Measurements from ENCODE around the gene USP31. TPM values are rescaled to one million over a fixed set of nuclear protein-coding genes. Genes with fewer than 3 reads are reported as not detected.

Gene USP31
- total RNA-seq, 1 experiment from 2014 or later = 16.1 TPM

DNA sequence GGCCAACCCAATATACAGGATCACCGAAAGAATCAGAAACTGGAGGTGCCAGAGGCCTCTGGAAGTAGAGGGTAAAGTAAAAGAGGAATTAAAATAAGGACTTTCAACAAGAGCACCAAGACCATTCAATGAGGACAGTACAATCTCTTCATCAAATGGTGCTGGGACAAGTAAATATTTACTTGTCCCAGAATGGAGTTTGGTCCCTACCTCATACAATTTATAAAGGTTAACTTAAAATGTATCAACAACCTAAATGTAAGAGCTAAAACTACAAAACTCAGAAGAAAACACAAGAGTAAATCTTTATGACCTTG lies 56.5 kb downstream of the USP31 start:
- Histone ChIP-seq H3K18ac (ENCODE audit: insufficient read length, low read depth, low read length) (no peak overlapping the region), H4K91ac (ENCODE audit: insufficient read length, low read depth, low read length) (no peak overlapping the region), H3K27ac (ENCODE audit: insufficient read length, low read depth, low read length) (no peak overlapping the region), H3K9ac (ENCODE audit: extremely low read depth, insufficient read length, low read length) (no peak overlapping the region), H2AFZ (ENCODE audit: low read length) (no peak overlapping the region), H3K4ac (ENCODE audit: low read depth, low read length) (no peak overlapping the region), H3K23ac (ENCODE audit: insufficient read length, low read depth, low read length) (no peak overlapping the region), H4K5ac (ENCODE audit: insufficient read length, low read depth, low read length) (no peak overlapping the region), H3K9me3 (ENCODE audit: control insufficient read depth, low read depth, low read length) (no peaks in the 10 kb centered on the region), H3K79me1 (ENCODE audit: insufficient read depth, low read depth, low read length, poor library complexity, severe bottlenecking) (no peaks in the 10 kb centered on the region), H4K8ac (replicated peaks; ENCODE audit: insufficient read length, low read depth, low read length) (no peak overlapping the region), H2BK12ac (ENCODE audit: insufficient read length, low read depth, low read length) (no peak overlapping the region), H3K23me2 (ENCODE audit: insufficient read length, low read depth, low read length, poor library complexity, severe bottlenecking) (no peaks in the 10 kb centered on the region), H2BK5ac (ENCODE audit: insufficient read length, low read length) (no peak overlapping the region), H2AK5ac (ENCODE audit: insufficient read length, low read length) (no peak overlapping the region), H3K56ac (ENCODE audit: insufficient read length, low read depth, low read length) (no peak overlapping the region), H2BK15ac (ENCODE audit: low read depth, low read length) (no peak overlapping the region), H4K20me1 (ENCODE audit: control insufficient read depth, insufficient read depth, insufficient read length) (no peaks in the 10 kb centered on the region), H2BK20ac (ENCODE audit: low read depth, low read length, poor library complexity, severe bottlenecking) (no peak overlapping the region), H3K79me2 (ENCODE audit: insufficient read depth, low read length) (no peaks in the 10 kb centered on the region), H3K14ac (ENCODE audit: insufficient read depth, low read length) (no peak overlapping the region), H3K4me1 (ENCODE audit: insufficient read depth, low read length) (no peaks in the 10 kb centered on the region), H3K27me3 (ENCODE audit: insufficient read depth, low read length) (no peaks in the 10 kb centered on the region), H3K4me2 (ENCODE audit: insufficient read depth, insufficient read length, low read length) (no peak overlapping the region), H3T11ph (ENCODE audit: low read length) (no peak overlapping the region), H2BK120ac (ENCODE audit: low read depth, low read length, poor library complexity, severe bottlenecking) (no peak overlapping the region)
- Mint-ChIP-seq H3K36me3 (ENCODE audit: insufficient read depth in 1 of 3, low read depth in 3 of 3) (peaks cover 26 to 33% (median 29%) of the 10 kb centered on the region in 3 experiments), H3K4me1 (peaks cover 17 to 24% of the 10 kb centered on the region in 2 experiments), H3K27ac (no peak overlapping the region; a peak in 1 of 7 replicates), H3K27me3 (ENCODE audit: low read depth) (no peaks in the 10 kb centered on the region), H3K9me3 (no peaks in the 10 kb centered on the region; a peak in 1 of 5 replicates), H3K4me3 (no peak overlapping the region)
- no CpG with 5 or more reads among the region's 1 CpG for WGBS (ENCODE audit: extremely low coverage, insufficient read length, low lambda C conversion rate)
- no peak for DNase-seq
- TF ChIP-seq, protein P1, sequence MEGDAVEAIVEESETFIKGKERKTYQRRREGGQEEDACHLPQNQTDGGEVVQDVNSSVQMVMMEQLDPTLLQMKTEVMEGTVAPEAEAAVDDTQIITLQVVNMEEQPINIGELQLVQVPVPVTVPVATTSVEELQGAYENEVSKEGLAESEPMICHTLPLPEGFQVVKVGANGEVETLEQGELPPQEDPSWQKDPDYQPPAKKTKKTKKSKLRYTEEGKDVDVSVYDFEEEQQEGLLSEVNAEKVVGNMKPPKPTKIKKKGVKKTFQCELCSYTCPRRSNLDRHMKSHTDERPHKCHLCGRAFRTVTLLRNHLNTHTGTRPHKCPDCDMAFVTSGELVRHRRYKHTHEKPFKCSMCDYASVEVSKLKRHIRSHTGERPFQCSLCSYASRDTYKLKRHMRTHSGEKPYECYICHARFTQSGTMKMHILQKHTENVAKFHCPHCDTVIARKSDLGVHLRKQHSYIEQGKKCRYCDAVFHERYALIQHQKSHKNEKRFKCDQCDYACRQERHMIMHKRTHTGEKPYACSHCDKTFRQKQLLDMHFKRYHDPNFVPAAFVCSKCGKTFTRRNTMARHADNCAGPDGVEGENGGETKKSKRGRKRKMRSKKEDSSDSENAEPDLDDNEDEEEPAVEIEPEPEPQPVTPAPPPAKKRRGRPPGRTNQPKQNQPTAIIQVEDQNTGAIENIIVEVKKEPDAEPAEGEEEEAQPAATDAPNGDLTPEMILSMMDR (conservative IDR thresholded peaks at IDR 0.05) = no peak

Data from H9 (cell line).